K562 (cell line): Measurements from ENCODE around the gene PTPN7. TPM values are rescaled to one million over a fixed set of nuclear protein-coding genes. Genes with fewer than 3 reads are reported as not detected.

Experiments
- CBX8 ChIP-seq: fragments of 200-600 bp; sonication (generic); IDR thresholded peaks from 2 replicates; pipeline ENCODE4 v1.6.1; 2012; ENCODE audit warnings: borderline replicate concordance, mixed run types, low read depth, mild to moderate bottlenecking, moderate library complexity, mixed read lengths, low read length, control low read depth, inconsistent platforms; ENCODE audit not compliant: poor library complexity, severe bottlenecking; ENCODE audit errors: extremely low read depth
- CCNT2 ChIP-seq: IDR thresholded peaks from 2 replicates; pipeline ENCODE4 v1.6.1; 2011; ENCODE audit warnings: borderline replicate concordance, low read depth, mild to moderate bottlenecking, moderate library complexity, mixed read lengths, low read length; ENCODE audit not compliant: insufficient read length; ENCODE audit errors: extremely low read depth
- KLF13 ChIP-seq: fragments of 450-650 bp; IDR thresholded peaks from 2 replicates; pipeline ENCODE4 v1.6.1; 2016; ENCODE audit warnings: missing genetic modification characterization, low read depth, mild to moderate bottlenecking, missing compliant biosample characterization, moderate library complexity, borderline replicate concordance
- SMAD2 ChIP-seq: fragments of 150-350 bp; IDR thresholded peaks from 2 replicates; pipeline ENCODE4 v1.6.1; 2014; ENCODE audit warnings: low read depth, mild to moderate bottlenecking, low read length
- ZBTB8A ChIP-seq: fragments of 450-650 bp; IDR thresholded peaks from 2 replicates; pipeline ENCODE4 v1.6.1; 2018; ENCODE audit warnings: mild to moderate bottlenecking, moderate library complexity; ENCODE audit not compliant: partially characterized antibody
- polyA plus RNA-seq, 8 experiments: library from polyadenylated mRNA; depleted of rRNA in 4 of 8; stranded (reverse) in 5 of 8; unstranded in 3 of 8; fragments of >200 nt; fragmentation: Nextera tagmentation in 2 of 8; fragmentation: Illumina TruSeq in 1 of 8; extraction: Ambion mirVana in 2 of 8; extraction: Trizol in 1 of 8; gene quantifications; 2 replicates each; pipeline versions ENCODE4 v1.2.1 to v1.2.3, GENCODE V29; 2011 to 2014; ENCODE audit warnings: inconsistent platforms in 1 of 8, missing spikeins in 1 of 8
- total RNA-seq, 7 experiments: library from RNA; depleted of rRNA in 6 of 7; stranded (reverse); fragments of >200 nt in 6 of 7; fragmentation: Illumina TruSeq in 2 of 7; extraction: Trizol in 2 of 7; gene quantifications; 2 replicates each; pipeline versions ENCODE4 v1.2.1 to v1.2.3, GENCODE V29; 2011 to 2021; ENCODE audit warnings: low replicate concordance in 1 of 7
- TF ChIP-seq, protein P1 (sequence below): IDR thresholded peaks from 2 replicates; pipeline ENCODE4 v1.6.1; 2012; ENCODE audit warnings: low read depth, low read length, improper control_type of control experiment, borderline replicate concordance
- TF ChIP-seq, protein P2 (sequence below): fragments of 450-650 bp; IDR thresholded peaks from 2 replicates; pipeline ENCODE4 v1.7.0; 2016; ENCODE audit warnings: borderline replicate concordance
- TF ChIP-seq, protein P3 (sequence below): fragments of 250-450 bp; sonication (Bioruptor Pico); IDR thresholded peaks from 2 replicates; pipeline ENCODE4 v1.8.0; 2021; ENCODE audit warnings: moderate library complexity, mild to moderate bottlenecking, inconsistent platforms
- TF ChIP-seq, protein P4 (sequence below): fragments of 450-650 bp; formaldehyde crosslinking; IDR thresholded peaks from 2 replicates; pipeline ENCODE4 v1.4.0; 2020; ENCODE audit warnings: mild to moderate bottlenecking, moderate library complexity
- TF ChIP-seq, protein P5 (sequence below): sonication (generic); formaldehyde crosslinking; IDR thresholded peaks from 2 replicates; pipeline ENCODE4 v1.8.1; 2022; ENCODE audit warnings: missing genetic modification reagents
- TF ChIP-seq, protein P6 (sequence below): fragments of 450-650 bp; conservative IDR thresholded peaks from 2 replicates; pipeline ENCODE4 v1.6.1; 2016; ENCODE audit warnings: missing genetic modification characterization, low read depth, mild to moderate bottlenecking, control low read depth, missing compliant biosample characterization

The PTPN7 gene
- total and polyA plus RNA-seq, 9 of the 15 experiments (the other 6 are each of a cell fraction or from before 2014, with no cell fraction given), result 18.7 to 144 (median 120) TPM

DNA sequence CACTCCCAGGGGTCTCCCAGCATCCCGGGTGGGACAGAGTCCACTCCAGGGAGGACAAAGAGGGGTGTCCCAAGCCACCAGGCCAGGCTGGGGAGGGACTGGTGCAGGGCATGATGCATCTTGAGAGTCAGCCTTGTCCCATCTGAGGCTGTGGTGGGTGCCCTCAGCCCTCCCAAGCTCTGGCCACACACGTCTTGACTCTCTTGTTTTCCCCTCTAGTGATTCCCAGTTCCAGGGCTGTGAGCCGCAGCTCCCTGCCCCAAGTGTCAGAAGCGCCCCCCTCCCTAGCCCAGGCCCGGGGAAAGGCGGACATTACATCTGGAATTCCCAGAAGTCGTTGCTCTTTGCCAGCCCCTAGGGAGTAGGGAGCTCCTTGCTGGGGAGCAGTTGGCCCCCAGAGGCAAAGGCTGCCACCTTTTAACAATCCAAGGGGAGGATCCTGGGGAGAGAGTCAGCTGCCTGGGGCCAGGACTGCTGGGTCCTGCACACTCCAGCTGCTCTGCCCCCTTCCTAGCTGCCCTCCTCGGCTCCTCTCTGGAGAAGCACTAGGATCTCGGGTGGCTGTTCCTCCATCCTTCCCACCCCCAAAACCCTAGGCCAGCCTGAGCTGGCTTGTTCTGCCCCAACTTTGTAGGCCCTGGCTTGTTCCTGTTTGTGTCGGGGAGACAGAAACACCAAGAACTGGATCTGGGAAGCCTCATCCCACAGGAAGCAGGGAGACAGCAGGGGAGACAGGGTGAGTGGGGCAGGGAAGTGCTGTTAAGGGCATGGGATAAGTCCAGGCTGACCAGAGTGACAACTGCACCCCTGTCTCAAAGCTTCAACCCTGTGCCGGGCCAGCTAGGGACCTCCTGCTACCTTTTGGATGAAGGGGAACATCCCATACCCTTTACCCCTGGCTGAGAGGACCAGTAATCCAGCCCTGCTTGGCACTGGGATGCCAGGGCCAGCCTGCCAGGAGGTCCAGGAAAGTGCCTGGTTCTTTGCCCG lies 3.2 kb upstream of the PTPN7 start (continued):
- TF ChIP-seq, protein P1, sequence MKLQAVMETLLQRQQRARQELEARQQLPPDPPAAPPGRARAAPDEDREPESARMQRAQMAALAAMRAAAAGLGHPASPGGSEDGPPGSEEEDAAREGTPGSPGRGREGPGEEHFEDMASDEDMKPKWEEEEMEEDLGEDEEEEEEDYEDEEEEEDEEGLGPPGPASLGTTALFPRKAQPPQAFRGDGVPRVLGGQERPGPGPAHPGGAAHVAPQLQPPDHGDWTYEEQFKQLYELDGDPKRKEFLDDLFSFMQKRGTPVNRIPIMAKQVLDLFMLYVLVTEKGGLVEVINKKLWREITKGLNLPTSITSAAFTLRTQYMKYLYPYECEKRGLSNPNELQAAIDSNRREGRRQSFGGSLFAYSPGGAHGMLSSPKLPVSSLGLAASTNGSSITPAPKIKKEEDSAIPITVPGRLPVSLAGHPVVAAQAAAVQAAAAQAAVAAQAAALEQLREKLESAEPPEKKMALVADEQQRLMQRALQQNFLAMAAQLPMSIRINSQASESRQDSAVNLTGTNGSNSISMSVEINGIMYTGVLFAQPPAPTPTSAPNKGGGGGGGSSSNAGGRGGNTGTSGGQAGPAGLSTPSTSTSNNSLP, result no peak
- TF ChIP-seq, protein P2, sequence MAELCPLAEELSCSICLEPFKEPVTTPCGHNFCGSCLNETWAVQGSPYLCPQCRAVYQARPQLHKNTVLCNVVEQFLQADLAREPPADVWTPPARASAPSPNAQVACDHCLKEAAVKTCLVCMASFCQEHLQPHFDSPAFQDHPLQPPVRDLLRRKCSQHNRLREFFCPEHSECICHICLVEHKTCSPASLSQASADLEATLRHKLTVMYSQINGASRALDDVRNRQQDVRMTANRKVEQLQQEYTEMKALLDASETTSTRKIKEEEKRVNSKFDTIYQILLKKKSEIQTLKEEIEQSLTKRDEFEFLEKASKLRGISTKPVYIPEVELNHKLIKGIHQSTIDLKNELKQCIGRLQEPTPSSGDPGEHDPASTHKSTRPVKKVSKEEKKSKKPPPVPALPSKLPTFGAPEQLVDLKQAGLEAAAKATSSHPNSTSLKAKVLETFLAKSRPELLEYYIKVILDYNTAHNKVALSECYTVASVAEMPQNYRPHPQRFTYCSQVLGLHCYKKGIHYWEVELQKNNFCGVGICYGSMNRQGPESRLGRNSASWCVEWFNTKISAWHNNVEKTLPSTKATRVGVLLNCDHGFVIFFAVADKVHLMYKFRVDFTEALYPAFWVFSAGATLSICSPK, result no peak
- TF ChIP-seq CCNT2 (no peak), ZBTB8A (no peak), KLF13 (tag) (no peak), CBX8 (no peak), SMAD2 (no peak)
- TF ChIP-seq, protein P3, sequence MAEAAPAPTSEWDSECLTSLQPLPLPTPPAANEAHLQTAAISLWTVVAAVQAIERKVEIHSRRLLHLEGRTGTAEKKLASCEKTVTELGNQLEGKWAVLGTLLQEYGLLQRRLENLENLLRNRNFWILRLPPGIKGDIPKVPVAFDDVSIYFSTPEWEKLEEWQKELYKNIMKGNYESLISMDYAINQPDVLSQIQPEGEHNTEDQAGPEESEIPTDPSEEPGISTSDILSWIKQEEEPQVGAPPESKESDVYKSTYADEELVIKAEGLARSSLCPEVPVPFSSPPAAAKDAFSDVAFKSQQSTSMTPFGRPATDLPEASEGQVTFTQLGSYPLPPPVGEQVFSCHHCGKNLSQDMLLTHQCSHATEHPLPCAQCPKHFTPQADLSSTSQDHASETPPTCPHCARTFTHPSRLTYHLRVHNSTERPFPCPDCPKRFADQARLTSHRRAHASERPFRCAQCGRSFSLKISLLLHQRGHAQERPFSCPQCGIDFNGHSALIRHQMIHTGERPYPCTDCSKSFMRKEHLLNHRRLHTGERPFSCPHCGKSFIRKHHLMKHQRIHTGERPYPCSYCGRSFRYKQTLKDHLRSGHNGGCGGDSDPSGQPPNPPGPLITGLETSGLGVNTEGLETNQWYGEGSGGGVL (CRISPR knock-in tag), result no peak
- TF ChIP-seq, protein P4, sequence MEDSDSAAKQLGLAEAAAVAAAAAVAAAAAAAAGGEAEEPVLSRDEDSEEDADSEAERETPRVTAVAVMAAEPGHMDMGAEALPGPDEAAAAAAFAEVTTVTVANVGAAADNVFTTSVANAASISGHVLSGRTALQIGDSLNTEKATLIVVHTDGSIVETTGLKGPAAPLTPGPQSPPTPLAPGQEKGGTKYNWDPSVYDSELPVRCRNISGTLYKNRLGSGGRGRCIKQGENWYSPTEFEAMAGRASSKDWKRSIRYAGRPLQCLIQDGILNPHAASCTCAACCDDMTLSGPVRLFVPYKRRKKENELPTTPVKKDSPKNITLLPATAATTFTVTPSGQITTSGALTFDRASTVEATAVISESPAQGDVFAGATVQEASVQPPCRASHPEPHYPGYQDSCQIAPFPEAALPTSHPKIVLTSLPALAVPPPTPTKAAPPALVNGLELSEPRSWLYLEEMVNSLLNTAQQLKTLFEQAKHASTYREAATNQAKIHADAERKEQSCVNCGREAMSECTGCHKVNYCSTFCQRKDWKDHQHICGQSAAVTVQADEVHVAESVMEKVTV (CRISPR knock-in tag), result no peak
- TF ChIP-seq, protein P5, sequence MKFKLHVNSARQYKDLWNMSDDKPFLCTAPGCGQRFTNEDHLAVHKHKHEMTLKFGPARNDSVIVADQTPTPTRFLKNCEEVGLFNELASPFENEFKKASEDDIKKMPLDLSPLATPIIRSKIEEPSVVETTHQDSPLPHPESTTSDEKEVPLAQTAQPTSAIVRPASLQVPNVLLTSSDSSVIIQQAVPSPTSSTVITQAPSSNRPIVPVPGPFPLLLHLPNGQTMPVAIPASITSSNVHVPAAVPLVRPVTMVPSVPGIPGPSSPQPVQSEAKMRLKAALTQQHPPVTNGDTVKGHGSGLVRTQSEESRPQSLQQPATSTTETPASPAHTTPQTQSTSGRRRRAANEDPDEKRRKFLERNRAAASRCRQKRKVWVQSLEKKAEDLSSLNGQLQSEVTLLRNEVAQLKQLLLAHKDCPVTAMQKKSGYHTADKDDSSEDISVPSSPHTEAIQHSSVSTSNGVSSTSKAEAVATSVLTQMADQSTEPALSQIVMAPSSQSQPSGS (CRISPR knock-in tag), result no peak
- TF ChIP-seq, protein P6, sequence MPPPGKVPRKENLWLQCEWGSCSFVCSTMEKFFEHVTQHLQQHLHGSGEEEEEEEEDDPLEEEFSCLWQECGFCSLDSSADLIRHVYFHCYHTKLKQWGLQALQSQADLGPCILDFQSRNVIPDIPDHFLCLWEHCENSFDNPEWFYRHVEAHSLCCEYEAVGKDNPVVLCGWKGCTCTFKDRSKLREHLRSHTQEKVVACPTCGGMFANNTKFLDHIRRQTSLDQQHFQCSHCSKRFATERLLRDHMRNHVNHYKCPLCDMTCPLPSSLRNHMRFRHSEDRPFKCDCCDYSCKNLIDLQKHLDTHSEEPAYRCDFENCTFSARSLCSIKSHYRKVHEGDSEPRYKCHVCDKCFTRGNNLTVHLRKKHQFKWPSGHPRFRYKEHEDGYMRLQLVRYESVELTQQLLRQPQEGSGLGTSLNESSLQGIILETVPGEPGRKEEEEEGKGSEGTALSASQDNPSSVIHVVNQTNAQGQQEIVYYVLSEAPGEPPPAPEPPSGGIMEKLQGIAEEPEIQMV (tag), result no peak
